AG10803 (cell line): Measurements from ENCODE around the gene EPS8.

ENCODE experiments used
- DNase-seq: peaks from one replicate; pipeline ENCODE4 v3.0.0; 2010; ENCODE audit warnings: low read depth
- H3K4me3 ChIP-seq: 2 replicates; pipeline ENCODE4 v1.5.1; 2011; ENCODE audit warnings: mild to moderate bottlenecking, low read length, control low read depth
- CTCF ChIP-seq: conservative IDR thresholded peaks from 2 replicates; pipeline ENCODE4 v1.5.1; 2011; ENCODE audit warnings: mild to moderate bottlenecking, low read length, control low read depth, inconsistent platforms

Gene EPS8

GRCh38 chr12:15693228-15693911 lies 95.8 kb downstream of the EPS8 start:
- DNase-seq: no peak
- H3K4me3 ChIP-seq: no peak overlapping the region
- TF ChIP-seq CTCF: no peak

DNA sequence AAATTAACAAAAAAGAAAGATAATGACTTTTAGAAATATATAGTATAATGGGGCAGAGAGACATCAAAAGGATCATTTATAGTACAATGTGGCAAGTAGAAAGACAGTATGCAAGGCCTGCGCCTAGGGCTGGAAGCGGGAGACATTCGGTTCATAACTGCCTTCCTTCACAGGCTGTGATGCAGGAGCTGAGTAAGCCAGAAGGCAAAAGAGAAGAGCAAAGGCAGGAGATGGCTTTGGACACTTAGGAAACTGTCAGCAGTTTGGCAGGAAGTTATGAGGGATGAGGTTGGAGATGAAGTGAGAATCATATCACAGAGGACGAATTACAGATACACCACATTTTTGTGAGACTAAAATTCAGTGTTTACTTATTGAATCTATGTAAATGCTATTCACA lies 97.8 kb downstream of the EPS8 start:
- TF ChIP-seq CTCF: no peak
- no peak for DNase-seq
- no peak overlapping the region for H3K4me3 ChIP-seq

DNA sequence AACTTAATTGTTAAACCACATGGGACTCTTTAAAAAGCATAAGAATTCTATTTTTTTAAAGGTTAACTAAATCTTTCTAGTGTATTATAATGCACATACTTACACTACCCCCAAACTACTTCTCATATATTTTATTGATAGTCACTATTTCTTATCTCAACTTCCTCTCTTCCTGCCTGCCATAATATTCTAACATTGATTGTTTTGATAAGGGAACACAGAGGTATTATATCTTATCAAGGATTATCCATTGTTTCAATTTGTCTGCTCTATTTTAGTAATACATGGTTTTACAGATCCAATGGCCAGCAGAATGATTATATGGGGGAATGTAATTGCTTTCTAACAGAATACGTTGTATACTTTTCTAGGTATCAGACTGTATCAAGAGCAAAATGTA lies 98.9 kb downstream of the EPS8 start:
- TF ChIP-seq CTCF: no peak

DNA sequence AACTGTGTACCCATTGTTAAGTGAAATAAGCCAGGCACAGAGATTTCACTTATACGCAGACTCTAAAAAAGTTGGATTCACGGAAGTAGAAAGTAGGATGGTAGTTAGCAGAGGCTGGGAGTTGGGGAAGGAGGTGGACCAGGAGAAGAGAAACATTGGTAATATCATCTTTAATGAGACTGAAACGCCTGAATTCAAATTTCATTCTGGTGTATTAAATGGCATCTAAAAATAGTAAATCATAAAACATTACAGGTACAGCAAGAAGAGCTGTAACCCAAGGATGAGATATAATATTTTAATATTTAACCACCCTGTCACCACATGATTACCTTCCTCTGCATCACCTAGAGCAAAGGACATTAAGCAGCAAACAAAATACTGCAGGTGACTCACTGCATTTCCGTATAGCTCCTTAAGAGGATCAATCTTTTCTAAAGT lies 99.4 kb downstream of the EPS8 start:
- no peak overlapping the region for H3K4me3 ChIP-seq
- no peak for DNase-seq
- no peak for TF ChIP-seq CTCF

More for the DNA sequence above, 98.9 kb downstream of the EPS8 start:
- no peak overlapping the region for H3K4me3 ChIP-seq
- DNase-seq: no peak

- no peak overlapping the region for H3K4me3 ChIP-seq
- no peak for DNase-seq
- TF ChIP-seq CTCF: no peak
Observed at GRCh38 chr12:15688838-15689625, 100.2 kb downstream of the EPS8 start.

DNA sequence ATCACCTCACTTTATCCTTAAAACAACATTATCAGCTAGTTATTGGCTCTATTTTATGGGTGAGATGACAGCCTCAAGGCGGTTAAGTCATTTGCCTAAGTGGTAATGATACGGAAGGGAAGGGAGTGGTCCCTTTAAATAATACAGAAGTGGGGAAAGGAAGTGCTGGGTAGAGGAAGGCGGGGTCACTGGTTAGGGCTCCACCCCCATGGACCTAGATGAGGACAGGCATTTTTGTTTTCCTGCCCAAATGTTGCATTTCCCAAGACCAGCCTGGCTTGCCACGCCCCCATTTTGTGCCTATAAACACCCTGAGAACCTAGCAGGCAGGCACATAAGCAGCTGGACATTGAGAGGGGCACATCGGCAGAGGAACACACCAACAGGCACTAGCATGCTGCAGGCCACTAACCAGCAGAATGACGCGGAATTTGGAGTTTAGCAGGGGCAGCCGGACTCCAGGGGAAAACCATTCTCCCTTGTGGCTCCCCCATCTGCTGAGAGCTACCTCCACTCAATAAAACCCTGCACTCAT lies 100.9 kb downstream of the EPS8 start:
- DNase-seq: no peak
- TF ChIP-seq CTCF: no peak
- no peak overlapping the region for H3K4me3 ChIP-seq
